Endothelial cell of umbilical vein (primary cell): ENCODE results near the gene CBFA2T3.

Experiments used
- EZH2 ChIP-seq: IDR thresholded peaks from 2 replicates; pipeline ENCODE4 v1.6.1; 2012; ENCODE audit warnings: borderline replicate concordance, low read depth, mild to moderate bottlenecking, moderate library complexity, low read length, inconsistent platforms; ENCODE audit not compliant: severe bottlenecking
- POLR2A ChIP-seq: IDR thresholded peaks from 2 replicates; pipeline ENCODE4 v1.6.1; 2012; ENCODE audit warnings: low read depth, mild to moderate bottlenecking, control low read depth, low read length
- POLR2AphosphoS5 ChIP-seq: IDR thresholded peaks from 2 replicates; pipeline ENCODE4 v1.6.1; 2012; ENCODE audit warnings: low read depth, mild to moderate bottlenecking, control low read depth, low read length, moderate library complexity; ENCODE audit not compliant: insufficient read depth
- TF ChIP-seq, protein P1 (sequence below): IDR thresholded peaks from 2 replicates; pipeline ENCODE4 v1.6.1; 2011; ENCODE audit not compliant: insufficient read depth, insufficient read length
- TF ChIP-seq, protein P2 (sequence below), 2 donors: IDR thresholded peaks; 1 replicate in 1 of 2; 2 replicates in 1 of 2; pipeline ENCODE4 v1.5.1; 2011; ENCODE audit warnings: low read length in 2 of 2, mild to moderate bottlenecking in 2 of 2, moderate library complexity in 2 of 2, control low read depth in 1 of 2, inconsistent platforms in 1 of 2, low read depth in 1 of 2; ENCODE audit not compliant: insufficient read depth in 1 of 2; ENCODE audit errors: extremely low read depth in 1 of 2

DNA sequence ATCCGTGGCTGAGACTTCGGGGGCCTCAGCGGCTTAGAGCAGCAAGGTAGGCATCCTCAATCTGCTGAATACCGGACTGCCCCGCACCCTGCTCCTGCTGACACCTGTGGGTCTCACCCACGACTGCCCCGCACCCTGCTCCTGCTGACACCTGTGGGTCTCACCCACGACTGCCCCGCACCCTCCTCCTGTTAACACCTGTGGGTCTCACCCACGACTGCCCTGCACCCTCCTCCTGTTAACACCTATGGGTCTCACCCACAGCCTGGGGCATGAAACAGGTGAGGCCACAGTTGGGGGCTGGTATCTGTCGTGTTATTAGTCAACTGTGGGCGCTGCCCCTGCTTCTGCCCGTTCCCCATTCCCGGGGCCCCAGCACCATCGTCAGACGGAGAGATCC is 74.3 kb downstream of the CBFA2T3 start:
- TF ChIP-seq, protein P1, sequence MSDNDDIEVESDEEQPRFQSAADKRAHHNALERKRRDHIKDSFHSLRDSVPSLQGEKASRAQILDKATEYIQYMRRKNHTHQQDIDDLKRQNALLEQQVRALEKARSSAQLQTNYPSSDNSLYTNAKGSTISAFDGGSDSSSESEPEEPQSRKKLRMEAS, result no peak
- TF ChIP-seq, protein P2, sequence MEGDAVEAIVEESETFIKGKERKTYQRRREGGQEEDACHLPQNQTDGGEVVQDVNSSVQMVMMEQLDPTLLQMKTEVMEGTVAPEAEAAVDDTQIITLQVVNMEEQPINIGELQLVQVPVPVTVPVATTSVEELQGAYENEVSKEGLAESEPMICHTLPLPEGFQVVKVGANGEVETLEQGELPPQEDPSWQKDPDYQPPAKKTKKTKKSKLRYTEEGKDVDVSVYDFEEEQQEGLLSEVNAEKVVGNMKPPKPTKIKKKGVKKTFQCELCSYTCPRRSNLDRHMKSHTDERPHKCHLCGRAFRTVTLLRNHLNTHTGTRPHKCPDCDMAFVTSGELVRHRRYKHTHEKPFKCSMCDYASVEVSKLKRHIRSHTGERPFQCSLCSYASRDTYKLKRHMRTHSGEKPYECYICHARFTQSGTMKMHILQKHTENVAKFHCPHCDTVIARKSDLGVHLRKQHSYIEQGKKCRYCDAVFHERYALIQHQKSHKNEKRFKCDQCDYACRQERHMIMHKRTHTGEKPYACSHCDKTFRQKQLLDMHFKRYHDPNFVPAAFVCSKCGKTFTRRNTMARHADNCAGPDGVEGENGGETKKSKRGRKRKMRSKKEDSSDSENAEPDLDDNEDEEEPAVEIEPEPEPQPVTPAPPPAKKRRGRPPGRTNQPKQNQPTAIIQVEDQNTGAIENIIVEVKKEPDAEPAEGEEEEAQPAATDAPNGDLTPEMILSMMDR (IDR thresholded peaks at IDR 0.05; ENCODE audit: extremely low read depth in 1 of 2, insufficient read depth in 1 of 2, low read depth in 1 of 2, low read length in 2 of 2), result no peak
- TF ChIP-seq POLR2A, result no peak
- no peak for TF ChIP-seq POLR2AphosphoS5
- no peak for TF ChIP-seq EZH2
